Activated B cell treated with CpG ODN at 0.5 μM for 24 hours (primary cell): ENCODE measurements around the gene CCDC146. TPM values are rescaled to one million over a fixed set of nuclear protein-coding genes. Genes with fewer than 3 reads are reported as not detected.

ENCODE experiments used
- ATAC-seq: fragments of 200-7000 bp; cut with Tn5 transposase; one replicate; pipeline ENCODE4 v1.10.0; 2021; ENCODE audit warnings: low read depth, mild to moderate bottlenecking, moderate library complexity
- CTCF ChIA-PET: fragments of 350-600 bp; sonication (Branson Sonifier 250); formaldehyde crosslinking; loops from one replicate; lab custom pipeline; 2021; ENCODE audit warnings: antibody characterized with exemption; lab: Charles Lee
- POLR2A ChIA-PET: fragments of 350-600 bp; sonication (Branson Sonifier 250); formaldehyde crosslinking; loops from one replicate; lab custom pipeline; 2021; ENCODE audit warnings: antibody characterized with exemption; lab: Charles Lee
- DNase-seq: peaks from one replicate; pipeline ENCODE4 v3.0.0; 2022
- H3K27ac Mint-ChIP-seq: one replicate; pipeline ENCODE4 v1.8.0; 2020; ENCODE audit warnings: mixed read lengths
- H3K27me3 Mint-ChIP-seq: one replicate; pipeline ENCODE4 v1.8.0; 2021; ENCODE audit warnings: mixed read lengths
- H3K36me3 Mint-ChIP-seq: one replicate; pipeline ENCODE4 v1.8.0; 2021; ENCODE audit warnings: low read depth, mixed read lengths
- H3K4me1 Mint-ChIP-seq: one replicate; pipeline ENCODE4 v1.8.0; 2021; ENCODE audit warnings: mixed read lengths
- H3K4me3 Mint-ChIP-seq: one replicate; pipeline ENCODE4 v1.8.0; 2020; ENCODE audit warnings: mild to moderate bottlenecking, mixed read lengths
- H3K9me3 Mint-ChIP-seq: one replicate; pipeline ENCODE4 v1.8.0; 2020; ENCODE audit warnings: mixed read lengths
- CTCF ChIP-seq: fragments of 200-600 bp; IDR thresholded peaks from one replicate; pipeline ENCODE4 v1.8.0; 2022; ENCODE audit warnings: antibody characterized with exemption, mild to moderate bottlenecking
- intact Hi-C: fragments of 100-400 bp; cut with micrococcal nuclease; formaldehyde crosslinking; loops from one replicate; pipeline ENCODE4 v1.15.1; 2024
- total RNA-seq: library from RNA; stranded (reverse); gene quantifications from 2 replicates; pipeline ENCODE4 v1.2.3, GENCODE V29; 2022

The CCDC146 gene
- total RNA-seq, 1 donor from 2014 or later, result 3.5 TPM

DNA sequence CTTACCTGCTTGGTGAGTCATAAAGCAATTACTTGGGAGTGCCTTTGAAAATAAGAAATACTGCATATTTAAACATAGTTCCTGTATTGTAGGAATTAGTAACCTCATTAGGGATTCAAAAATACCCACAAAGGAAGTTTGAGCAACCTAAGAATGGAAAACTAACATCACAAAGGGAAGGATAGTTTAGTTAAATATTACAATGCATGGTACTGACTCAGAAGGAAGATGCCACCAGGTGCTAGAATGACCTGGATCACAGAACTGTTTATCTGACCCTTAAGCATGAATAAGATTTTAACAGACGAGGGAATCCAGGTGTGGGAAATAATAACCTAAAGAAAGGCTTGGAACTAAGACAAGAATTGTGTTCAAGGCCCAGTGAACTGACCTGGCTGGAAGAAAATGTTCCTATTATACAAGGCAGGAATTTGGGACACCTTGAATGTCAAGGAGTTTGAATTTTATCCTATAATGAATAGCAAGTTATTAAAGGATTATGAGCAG is 187.4 kb downstream of the CCDC146 start:
- CTCF ChIA-PET, result no interaction called here
- no peaks in the 10 kb centered on the region for H3K9me3 Mint-ChIP-seq

GRCh38 chr7:77310982-77311381 is 188.6 kb downstream of the CCDC146 start:
- CTCF ChIA-PET, result no interaction called here
- H3K27me3 Mint-ChIP-seq, result no peaks in the 10 kb centered on the region
- no peaks in the 10 kb centered on the region for H3K4me1 Mint-ChIP-seq
- H3K4me3 Mint-ChIP-seq, result no peak overlapping the region
- no peak for TF ChIP-seq CTCF
- no peaks in the 10 kb centered on the region for H3K9me3 Mint-ChIP-seq
- intact Hi-C loops, result no loop called here
- no peak overlapping the region for H3K27ac Mint-ChIP-seq
- DNase-seq (no peak), ATAC-seq (no peak)
- peaks cover 83% of the 10 kb centered on the region for H3K36me3 Mint-ChIP-seq
- POLR2A ChIA-PET, result interaction anchor here (0.5 kb wide), 1 partner anchor 318 kb away, joined by 5 read pairs; no protein-coding TSS in a partner anchor

More for the DNA sequence above, 187.4 kb downstream of the CCDC146 start:
- no peak for DNase-seq
- Mint-ChIP-seq H3K4me1 (no peaks in the 10 kb centered on the region), H3K27ac (no peak overlapping the region), H3K27me3 (no peaks in the 10 kb centered on the region), H3K4me3 (no peak overlapping the region), H3K36me3 (peaks cover 70% of the 10 kb centered on the region)
- intact Hi-C loops, result no loop called here
- no peak for ATAC-seq
- no peak for TF ChIP-seq CTCF
- POLR2A ChIA-PET, result no interaction called here

- POLR2A ChIA-PET, result no interaction called here
- no peak for DNase-seq
- CTCF ChIA-PET, result no interaction called here
- Mint-ChIP-seq H3K27me3 (no peaks in the 10 kb centered on the region), H3K9me3 (no peaks in the 10 kb centered on the region), H3K4me1 (peaks cover 6% of the 10 kb centered on the region), H3K36me3 (peaks cover 97% of the 10 kb centered on the region), H3K4me3 (no peak overlapping the region), H3K27ac (no peak overlapping the region)
- no peak for ATAC-seq
- intact Hi-C loops, result no loop called here
- TF ChIP-seq CTCF, result no peak
These were observed 190.7 kb downstream of the CCDC146 start for GRCh38 chr7:77313085-77313484.

GRCh38 chr7:77313876-77314480 is 191.6 kb downstream of the CCDC146 start:
- H3K4me3 Mint-ChIP-seq, result no peak overlapping the region
- TF ChIP-seq CTCF, result no peak
- intact Hi-C loops, result no loop called here
- DNase-seq (no peak), ATAC-seq (no peak)
- ChIA-PET POLR2A (no interaction called here), CTCF (no interaction called here)
- H3K36me3 Mint-ChIP-seq, result peaks cover 98% of the 10 kb centered on the region
- no peaks in the 10 kb centered on the region for H3K9me3 Mint-ChIP-seq
- H3K27me3 Mint-ChIP-seq, result no peaks in the 10 kb centered on the region
- H3K4me1 Mint-ChIP-seq, result peaks cover 6% of the 10 kb centered on the region
- H3K27ac Mint-ChIP-seq, result no peak overlapping the region

- CTCF ChIA-PET, result no interaction called here
These were observed 192.8 kb downstream of the CCDC146 start for GRCh38 chr7:77315182-77315591.

More at GRCh38 chr7:77315182-77315591, 192.8 kb downstream of the CCDC146 start:
- DNase-seq (no peak), ATAC-seq (no peak)
- H3K36me3 Mint-ChIP-seq, result peaks cover 98% of the 10 kb centered on the region
- TF ChIP-seq CTCF, result no peak
- H3K4me3 Mint-ChIP-seq, result no peak overlapping the region
- H3K4me1 Mint-ChIP-seq, result peaks cover 6% of the 10 kb centered on the region
- intact Hi-C loops, result no loop called here
- H3K27me3 Mint-ChIP-seq, result no peaks in the 10 kb centered on the region
- peaks cover 5% of the 10 kb centered on the region for H3K9me3 Mint-ChIP-seq
- no peak overlapping the region for H3K27ac Mint-ChIP-seq
- POLR2A ChIA-PET, result no interaction called here
